DMS53 treated with DMSO at 0.1 percent for 48 hours (cell line): ENCODE results near the gene RNF157.
"Not testable (repeated sequence)": the region's sequence is repeated elsewhere in the genome, so short reads cannot be mapped to it uniquely, and the experiment has no call there.

Experiments
- DNase-seq: peaks from one replicate; lab custom pipeline; 2025; ENCODE audit not compliant: unreplicated experiment; lab: John Stamatoyannopoulos, UW

Gene RNF157

GRCh38 chr17:76270770-76271668 lies 30.7 kb upstream of the RNF157 start:
- DNase-seq, result no peak

- DNase-seq, result no peak
Measured at GRCh38 chr17:76270127-76270592, 29.9 kb upstream of the RNF157 start.

GRCh38 chr17:76268991-76269981 lies 29.0 kb upstream of the RNF157 start:
- no peak for DNase-seq

GRCh38 chr17:76268015-76268749 lies 27.9 kb upstream of the RNF157 start:
- no peak for DNase-seq

GRCh38 chr17:76267581-76268001 lies 27.3 kb upstream of the RNF157 start:
- DNase-seq, result not testable (repeated sequence)

GRCh38 chr17:76267051-76267576 lies 26.8 kb upstream of the RNF157 start:
- DNase-seq, result no peak

- no peak for DNase-seq
Measured at GRCh38 chr17:76266244-76266938, 26.1 kb upstream of the RNF157 start.

- peak; percentile 32 for DNase-seq
Measured at GRCh38 chr17:76265624-76266243, 25.4 kb upstream of the RNF157 start.

- DNase-seq, result peak; percentile 100
Measured at GRCh38 chr17:76264755-76265623, 24.7 kb upstream of the RNF157 start, which contains the start of gene UBALD2. UBALD2 (plus strand) TSS chr17:76265348; CDS start chr17:76265506, 158 bp downstream.

GRCh38 chr17:76264425-76264754 lies 24.1 kb upstream of the RNF157 start:
- no peak for DNase-seq

GRCh38 chr17:76263896-76264295 lies 23.6 kb upstream of the RNF157 start:
- DNase-seq, result no peak

GRCh38 chr17:76262732-76263344 lies 22.5 kb upstream of the RNF157 start:
- DNase-seq, result peak; percentile 85

- DNase-seq, result peak; percentile 67
Measured at GRCh38 chr17:76261421-76262215, 21.3 kb upstream of the RNF157 start.

- no peak for DNase-seq
Measured at GRCh38 chr17:76260669-76261068, 20.4 kb upstream of the RNF157 start.

- DNase-seq, result no peak
Measured at GRCh38 chr17:76260220-76260619, 19.9 kb upstream of the RNF157 start.

GRCh38 chr17:76256430-76257050 lies 16.2 kb upstream of the RNF157 start:
- DNase-seq, result not testable (repeated sequence)
